Measurements from ENCODE around the gene ARHGAP27.

The ARHGAP27 gene

GRCh38 chr17:45405250-45406086, 27.2 kb downstream of the ARHGAP27 start:
- FAIRE-seq = no peak

- no peak for FAIRE-seq
Measured at GRCh38 chr17:45404870-45405249, 27.8 kb downstream of the ARHGAP27 start.

- FAIRE-seq = no peak
Measured at GRCh38 chr17:45403906-45404490, 28.7 kb downstream of the ARHGAP27 start.

- no peak for FAIRE-seq
Measured at GRCh38 chr17:45402916-45403315, 29.8 kb downstream of the ARHGAP27 start.

- no peak for FAIRE-seq
Measured at GRCh38 chr17:45398800-45399199, 33.9 kb downstream of the ARHGAP27 start.

GRCh38 chr17:45397796-45398195, 34.9 kb downstream of the ARHGAP27 start:
- no peak for FAIRE-seq

GRCh38 chr17:45396496-45397205, 36.0 kb downstream of the ARHGAP27 start:
- no peak for FAIRE-seq

- FAIRE-seq = no peak
Measured at GRCh38 chr17:45395569-45396415, 36.9 kb downstream of the ARHGAP27 start.

- FAIRE-seq = no peak
Measured at GRCh38 chr17:45394913-45395568, 37.6 kb downstream of the ARHGAP27 start.

- FAIRE-seq = no peak
Measured at GRCh38 chr17:45394564-45394912, 38.1 kb downstream of the ARHGAP27 start.

- no peak for FAIRE-seq
Measured at GRCh38 chr17:45394091-45394490, 38.6 kb downstream of the ARHGAP27 start.

- FAIRE-seq = no peak
Measured at GRCh38 chr17:45393411-45393810, 39.3 kb downstream of the ARHGAP27 start.

- no peak for FAIRE-seq
Measured at GRCh38 chr17:45391918-45392317, 40.8 kb downstream of the ARHGAP27 start.

- FAIRE-seq = no peak
Measured at GRCh38 chr17:45391291-45391690, 41.4 kb downstream of the ARHGAP27 start.

GRCh38 chr17:45389354-45389753, 43.3 kb downstream of the ARHGAP27 start:
- FAIRE-seq = no peak

- FAIRE-seq = no peak
Measured at GRCh38 chr17:45388604-45389325, 43.9 kb downstream of the ARHGAP27 start.

GRCh38 chr17:45387739-45388138, 44.9 kb downstream of the ARHGAP27 start:
- FAIRE-seq = no peak

- FAIRE-seq = no peak
Measured at GRCh38 chr17:45386178-45386577, 46.5 kb downstream of the ARHGAP27 start.

GRCh38 chr17:45385331-45385997, 47.2 kb downstream of the ARHGAP27 start:
- no peak for FAIRE-seq

GRCh38 chr17:45384789-45385262, 47.8 kb downstream of the ARHGAP27 start:
- FAIRE-seq = no peak

Measured in islet of Langerhans (tissue), 1 donor.